ENCODE measurements around the gene SLC19A2. TPM values are rescaled to one million over a fixed set of nuclear protein-coding genes. Genes with fewer than 3 reads are reported as not detected.
A peak's percentile ranks its signal among the peaks of the same experiment; 100 is the strongest.

The SLC19A2 gene
- polyA plus RNA-seq, 1 of the 3 experiments (the other 2 are of a cell fraction) = 3.4 TPM

DNA sequence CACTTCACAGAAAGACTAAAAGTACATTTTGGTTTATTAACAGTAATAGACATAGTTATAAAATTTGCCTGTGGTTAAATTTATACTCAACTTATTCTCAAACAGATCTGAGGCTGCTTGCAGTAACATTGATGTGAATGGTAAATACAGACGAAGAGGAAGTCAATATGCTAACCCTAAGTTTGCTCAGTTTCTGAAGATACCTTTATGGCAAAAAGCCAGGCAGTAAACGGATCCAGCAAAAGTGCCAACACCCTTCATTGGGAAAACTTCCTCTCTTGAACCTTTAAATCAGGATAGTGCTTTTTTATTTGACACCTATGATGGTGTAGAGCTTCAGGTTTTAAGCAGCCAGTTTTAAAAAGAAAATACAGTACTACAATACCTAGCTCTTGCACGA is 41.8 kb downstream of the SLC19A2 start:
- Histone ChIP-seq H3K27ac (ENCODE audit: low read depth in 2 of 2, low read length in 1 of 2) (no peak overlapping the region), H3K4me3 (ENCODE audit: low read depth in 2 of 2, low read length in 1 of 2) (no peak overlapping the region), H3K9me2 (no peaks in the 10 kb centered on the region), H3K79me2 (ENCODE audit: insufficient read depth) (no peaks in the 10 kb centered on the region), H3K9me3 (no peaks in the 10 kb centered on the region), H3K27me3 (ENCODE audit: insufficient read depth) (peaks cover 7% of the 10 kb centered on the region; the same call in 1 of the 2 replicates), H3K36me3 (replicated peaks in 1 of 2; ENCODE audit: control insufficient read depth in 1 of 2, insufficient read depth in 2 of 2, low read length in 1 of 2) (no peaks in the 10 kb centered on the region), H3K4me1 (ENCODE audit: control insufficient read depth in 1 of 2, insufficient read depth in 2 of 2, low read depth in 1 of 2, low read length in 1 of 2) (no peaks in the 10 kb centered on the region; a peak in 1 of 4 replicates), H2AFZ (ENCODE audit: low read depth) (no peak overlapping the region), H3K9ac (no peak overlapping the region), H3F3A (replicated peaks; ENCODE audit: insufficient read depth) (no peaks in the 10 kb centered on the region), H4K20me1 (ENCODE audit: insufficient read depth) (no peaks in the 10 kb centered on the region), H3K4me2 (no peak overlapping the region)
- CTCF ChIA-PET = interaction anchor here (1.3 kb wide), 1 partner anchor 10 kb away, joined by 4 read pairs; no protein-coding TSS in a partner anchor
- POLR2A ChIA-PET = no interaction called here
- DNase-seq = no peak
- WGBS (ENCODE audit: low lambda C conversion rate) = 38% methylated on average over 3 of the region's 3 CpGs
- TF ChIP-seq RXRA (IDR thresholded peaks at IDR 0.05; ENCODE audit: borderline replicate concordance, low read depth) (no peak), ELF1 (IDR thresholded peaks at IDR 0.05) (no peak), TCF12 (IDR thresholded peaks at IDR 0.05) (no peak), EP300 (IDR thresholded peaks at IDR 0.05; ENCODE audit: borderline replicate concordance in 1 of 2, low read depth in 1 of 2, low read length in 1 of 2) (no peak), NFIC (IDR thresholded peaks at IDR 0.05; ENCODE audit: borderline replicate concordance) (no peak), SMC3 (IDR thresholded peaks at IDR 0.05; ENCODE audit: low read depth, low read length) (no peak)

DNA sequence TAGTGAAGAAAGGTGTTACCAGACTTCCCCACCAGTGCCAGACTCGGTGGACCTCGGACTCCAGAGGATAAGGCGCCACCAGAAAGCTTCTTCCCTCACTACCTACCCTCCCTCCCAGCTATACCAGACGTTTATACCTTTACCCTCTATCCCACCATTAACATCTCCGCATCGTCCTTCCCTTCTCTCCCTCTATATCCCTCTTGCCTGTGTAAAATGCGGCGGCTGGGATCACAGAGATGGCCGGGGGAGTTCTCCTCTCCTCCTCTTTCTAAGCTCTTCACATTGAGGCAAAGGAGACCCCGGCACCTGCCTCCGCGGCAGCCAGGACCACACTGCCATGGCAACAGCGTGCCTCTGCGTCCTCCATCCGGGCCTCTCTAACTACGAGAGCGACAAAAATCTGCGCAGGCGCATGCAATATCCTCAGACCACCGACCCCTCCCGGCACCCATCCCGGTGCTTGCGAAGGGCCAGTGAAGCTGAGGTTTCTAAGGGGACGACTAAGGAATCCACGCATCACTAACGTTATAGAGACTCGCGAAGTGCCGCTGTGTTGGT is 58.6 kb downstream of the SLC19A2 start, which contains the start of gene CCDC181:
TSS of gene CCDC181 (minus strand) at position 394 of the 561 bp plus-strand sequence. CDS start 2,547 bp downstream, outside the sequence.
- WGBS (ENCODE audit: low lambda C conversion rate) = 3% methylated on average over 28 of the region's 29 CpGs
- peaks cover 0 to 11% of the 10 kb centered on the region in 2 experiments for H3K36me3 ChIP-seq (replicated peaks in 1 of 2; ENCODE audit: control insufficient read depth in 1 of 2, insufficient read depth in 2 of 2, low read length in 1 of 2)
- CTCF ChIA-PET = interaction anchor here (0.6 to 1.2 kb wide), 4 partner anchors 40 to 1084 kb away, joined by 3 to 4 read pairs (median 3); no protein-coding TSS in a partner anchor
- no peaks in the 10 kb centered on the region for H3K9me3 ChIP-seq
- TF ChIP-seq POLR2AphosphoS5 (IDR thresholded peaks at IDR 0.05; ENCODE audit: low read depth, low read length) (peak; percentile 91), RAD21 (IDR thresholded peaks at IDR 0.05; ENCODE audit: low read length) (no peak), NRF1 (IDR thresholded peaks at IDR 0.05; ENCODE audit: low read depth, low read length) (peak; percentile 86), MEF2A (IDR thresholded peaks at IDR 0.05; ENCODE audit: borderline replicate concordance, low read depth) (no peak), TAF1 (IDR thresholded peaks at IDR 0.05; ENCODE audit: borderline replicate concordance, low read depth, low read length) (peak; percentile 57; the same call in 1 of the 2 replicates), MXI1 (IDR thresholded peaks at IDR 0.05; ENCODE audit: low read depth, low read length) (peak; percentile 92), ELF1 (IDR thresholded peaks at IDR 0.05) (no peak), RXRA (IDR thresholded peaks at IDR 0.05; ENCODE audit: borderline replicate concordance, low read depth) (no peak), CHD2 (IDR thresholded peaks at IDR 0.05; ENCODE audit: low read length, partially characterized antibody) (no peak), RFX5 (IDR thresholded peaks at IDR 0.05; ENCODE audit: low read length) (peak; percentile 64; the same call in 1 of the 2 replicates)
- TF ChIP-seq, protein P1, sequence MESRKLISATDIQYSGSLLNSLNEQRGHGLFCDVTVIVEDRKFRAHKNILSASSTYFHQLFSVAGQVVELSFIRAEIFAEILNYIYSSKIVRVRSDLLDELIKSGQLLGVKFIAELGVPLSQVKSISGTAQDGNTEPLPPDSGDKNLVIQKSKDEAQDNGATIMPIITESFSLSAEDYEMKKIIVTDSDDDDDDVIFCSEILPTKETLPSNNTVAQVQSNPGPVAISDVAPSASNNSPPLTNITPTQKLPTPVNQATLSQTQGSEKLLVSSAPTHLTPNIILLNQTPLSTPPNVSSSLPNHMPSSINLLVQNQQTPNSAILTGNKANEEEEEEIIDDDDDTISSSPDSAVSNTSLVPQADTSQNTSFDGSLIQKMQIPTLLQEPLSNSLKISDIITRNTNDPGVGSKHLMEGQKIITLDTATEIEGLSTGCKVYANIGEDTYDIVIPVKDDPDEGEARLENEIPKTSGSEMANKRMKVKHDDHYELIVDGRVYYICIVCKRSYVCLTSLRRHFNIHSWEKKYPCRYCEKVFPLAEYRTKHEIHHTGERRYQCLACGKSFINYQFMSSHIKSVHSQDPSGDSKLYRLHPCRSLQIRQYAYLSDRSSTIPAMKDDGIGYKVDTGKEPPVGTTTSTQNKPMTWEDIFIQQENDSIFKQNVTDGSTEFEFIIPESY (IDR thresholded peaks at IDR 0.05; ENCODE audit: borderline replicate concordance, low read depth) = no peak
- TF ChIP-seq, protein P2, sequence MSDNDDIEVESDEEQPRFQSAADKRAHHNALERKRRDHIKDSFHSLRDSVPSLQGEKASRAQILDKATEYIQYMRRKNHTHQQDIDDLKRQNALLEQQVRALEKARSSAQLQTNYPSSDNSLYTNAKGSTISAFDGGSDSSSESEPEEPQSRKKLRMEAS (IDR thresholded peaks at IDR 0.05; ENCODE audit: low read depth) = peak; percentile 48
- no peaks in the 10 kb centered on the region; the same call in 1 of the 2 replicates for H3K79me2 ChIP-seq (ENCODE audit: insufficient read depth)
- no peaks in the 10 kb centered on the region for H4K20me1 ChIP-seq (ENCODE audit: insufficient read depth)
- POLR2A ChIA-PET = interaction anchor here (0.8 to 1.6 kb wide), 3 partner anchors 9 to 59 kb away, joined by 3 to 7 read pairs (median 5); partner anchors contain the start of genes BLZF1 and SLC19A2
- H3K9ac ChIP-seq = peak within 1 kb of the TSS; percentile 53
- peaks cover 0 to 4% of the 10 kb centered on the region in 2 experiments; a peak in 1 of 4 replicates for H3K4me1 ChIP-seq (ENCODE audit: control insufficient read depth in 1 of 2, insufficient read depth in 2 of 2, low read depth in 1 of 2, low read length in 1 of 2)
- H3K27ac ChIP-seq (ENCODE audit: low read depth in 2 of 2, low read length in 1 of 2) = peak within 1 kb of the TSS in 1 of 2 experiments; percentile 80; a peak in 3 of 4 replicates
- H3K4me3 ChIP-seq (ENCODE audit: low read depth in 2 of 2, low read length in 1 of 2) = peak within 1 kb of the TSS; percentile 77 to 94
- no peaks in the 10 kb centered on the region for H3K9me2 ChIP-seq
- H2AFZ ChIP-seq (ENCODE audit: low read depth) = peak within 1 kb of the TSS; percentile 99
- no peaks in the 10 kb centered on the region for H3F3A ChIP-seq (replicated peaks; ENCODE audit: insufficient read depth)
- H3K27me3 ChIP-seq (ENCODE audit: insufficient read depth) = no peaks in the 10 kb centered on the region
- peak within 1 kb of the TSS; percentile 76 for H3K4me2 ChIP-seq
- DNase-seq = peak; percentile 84

Measured in SK-N-SH (cell line).